GM12872 (cell line): ENCODE results near the gene MAP4K3.

Experiments
- TF ChIP-seq, protein P1 (sequence below): IDR thresholded peaks from 3 replicates; pipeline ENCODE4 v1.5.1; 2011; ENCODE audit warnings: low read depth, mild to moderate bottlenecking, low read length, moderate library complexity; ENCODE audit not compliant: insufficient read depth

The MAP4K3 gene

GRCh38 chr2:39334529-39334928 is 102.6 kb downstream of the MAP4K3 start:
- TF ChIP-seq, protein P1, sequence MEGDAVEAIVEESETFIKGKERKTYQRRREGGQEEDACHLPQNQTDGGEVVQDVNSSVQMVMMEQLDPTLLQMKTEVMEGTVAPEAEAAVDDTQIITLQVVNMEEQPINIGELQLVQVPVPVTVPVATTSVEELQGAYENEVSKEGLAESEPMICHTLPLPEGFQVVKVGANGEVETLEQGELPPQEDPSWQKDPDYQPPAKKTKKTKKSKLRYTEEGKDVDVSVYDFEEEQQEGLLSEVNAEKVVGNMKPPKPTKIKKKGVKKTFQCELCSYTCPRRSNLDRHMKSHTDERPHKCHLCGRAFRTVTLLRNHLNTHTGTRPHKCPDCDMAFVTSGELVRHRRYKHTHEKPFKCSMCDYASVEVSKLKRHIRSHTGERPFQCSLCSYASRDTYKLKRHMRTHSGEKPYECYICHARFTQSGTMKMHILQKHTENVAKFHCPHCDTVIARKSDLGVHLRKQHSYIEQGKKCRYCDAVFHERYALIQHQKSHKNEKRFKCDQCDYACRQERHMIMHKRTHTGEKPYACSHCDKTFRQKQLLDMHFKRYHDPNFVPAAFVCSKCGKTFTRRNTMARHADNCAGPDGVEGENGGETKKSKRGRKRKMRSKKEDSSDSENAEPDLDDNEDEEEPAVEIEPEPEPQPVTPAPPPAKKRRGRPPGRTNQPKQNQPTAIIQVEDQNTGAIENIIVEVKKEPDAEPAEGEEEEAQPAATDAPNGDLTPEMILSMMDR = no peak

DNA sequence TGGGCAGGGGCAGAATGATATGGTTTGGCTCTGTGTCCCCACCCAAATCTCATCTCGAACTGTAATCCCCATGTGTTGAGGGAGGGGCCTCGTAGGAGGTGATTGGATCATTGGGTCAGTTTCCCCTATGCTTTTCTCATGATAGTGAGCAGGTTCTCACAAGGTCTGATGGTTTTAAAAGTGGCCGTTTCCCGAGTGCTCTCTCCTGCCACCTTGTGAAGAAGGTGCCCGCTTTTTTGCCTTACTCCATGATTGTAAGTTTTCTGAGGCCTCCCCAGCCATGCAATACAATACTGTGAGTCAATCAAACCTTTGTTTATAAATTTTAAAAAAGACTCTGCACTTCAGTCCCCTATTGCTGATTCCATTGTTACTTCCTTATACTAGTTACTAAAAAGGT is 110.4 kb downstream of the MAP4K3 start:
- TF ChIP-seq, protein P1 = no peak

GRCh38 chr2:39325966-39326365 is 111.1 kb downstream of the MAP4K3 start:
- TF ChIP-seq, protein P1 = no peak

- TF ChIP-seq, protein P1 = no peak
Observed at GRCh38 chr2:39320162-39320561, 116.9 kb downstream of the MAP4K3 start.

DNA sequence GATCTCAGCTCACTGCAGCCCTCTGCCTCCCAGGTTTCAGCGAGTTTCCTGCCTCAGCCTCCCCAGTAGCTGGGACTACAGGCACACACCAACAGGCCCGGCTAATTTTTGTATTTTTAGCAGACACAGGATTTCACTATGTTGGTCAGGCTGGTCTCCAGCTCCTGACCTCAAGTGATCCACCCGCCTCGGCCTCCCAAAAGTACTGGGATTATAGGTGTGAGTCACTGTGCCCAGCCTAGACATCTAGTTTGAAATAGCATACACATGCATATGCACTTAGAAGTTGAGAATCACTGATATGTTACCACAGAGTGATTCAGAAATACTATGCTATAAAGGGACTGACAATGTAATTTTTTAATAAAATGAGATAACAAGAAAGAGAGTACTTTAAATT is 123.5 kb downstream of the MAP4K3 start:
- TF ChIP-seq, protein P1 = no peak

- TF ChIP-seq, protein P1 = no peak
Observed at GRCh38 chr2:39311469-39311868, 125.6 kb downstream of the MAP4K3 start.

DNA sequence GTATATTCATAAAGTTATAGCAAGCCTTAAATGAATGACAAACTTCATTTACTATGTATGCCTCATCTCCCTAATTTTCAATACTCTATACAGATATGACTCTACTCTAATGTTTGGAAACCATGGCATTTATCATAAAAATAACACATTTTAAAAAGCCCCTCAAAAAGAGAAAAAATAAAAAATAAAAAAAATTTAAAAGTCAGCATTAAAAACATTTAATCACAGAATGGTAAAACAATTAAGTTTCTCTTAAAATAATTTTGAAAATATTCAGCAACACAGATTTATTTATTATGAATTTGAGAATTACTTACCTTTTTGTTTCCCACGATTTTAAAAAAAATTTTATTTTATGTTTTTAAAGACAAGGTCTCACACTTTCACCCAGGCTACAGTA is 128.3 kb downstream of the MAP4K3 start:
- TF ChIP-seq, protein P1 = no peak

- TF ChIP-seq, protein P1 = no peak
Observed at GRCh38 chr2:39306626-39307025, 130.5 kb downstream of the MAP4K3 start.
